Activated CD4-positive, alpha-beta memory T cell treated with anti-CD3 and anti-CD28 coated beads, Interleukin-2, amount 10 ng/mL, durations not matched to agents 7 days and 5 days (primary cell): Measurements from ENCODE around the gene MRPL23. TPM values are rescaled to one million over a fixed set of nuclear protein-coding genes. Genes with fewer than 3 reads are reported as not detected.

Source experiments
- CTCF ChIA-PET: fragments of 350-600 bp; sonication (Branson Sonifier 250); formaldehyde crosslinking; loops from one replicate; lab custom pipeline; 2021; ENCODE audit warnings: antibody characterized with exemption, inconsistent platforms; lab: Charles Lee
- POLR2A ChIA-PET: fragments of 350-600 bp; sonication (Branson Sonifier 250); formaldehyde crosslinking; loops from one replicate; lab custom pipeline; 2021; ENCODE audit warnings: antibody characterized with exemption; lab: Charles Lee
- DNase-seq: peaks from one replicate; pipeline ENCODE4 v3.0.0-alpha.2; 2020
- H3K27ac Mint-ChIP-seq: one replicate; pipeline ENCODE4 v1.8.0; 2021; ENCODE audit warnings: mild to moderate bottlenecking, mixed read lengths
- H3K27me3 Mint-ChIP-seq: one replicate; pipeline ENCODE4 v1.8.0; 2021; ENCODE audit warnings: mixed read lengths
- H3K36me3 Mint-ChIP-seq: one replicate; pipeline ENCODE4 v1.8.0; 2021; ENCODE audit warnings: low read depth, mixed read lengths
- H3K4me1 Mint-ChIP-seq: one replicate; pipeline ENCODE4 v1.8.0; 2021; ENCODE audit warnings: mixed read lengths
- H3K4me3 Mint-ChIP-seq: one replicate; pipeline ENCODE4 v1.8.0; 2021; ENCODE audit warnings: mild to moderate bottlenecking, mixed read lengths
- H3K9me3 Mint-ChIP-seq: one replicate; pipeline ENCODE4 v1.8.0; 2021; ENCODE audit warnings: mixed read lengths
- total RNA-seq, 2 experiments: library from RNA; stranded (reverse); gene quantifications; one replicate each; pipeline ENCODE4 v1.2.3, GENCODE V29; 2021

The MRPL23 gene
- total RNA-seq, 2 experiments from 2014 or later = 99.8 to 99.9 TPM

GRCh38 chr11:1982873-1983600 is 35.9 kb downstream of the MRPL23 start:
- no peaks in the 10 kb centered on the region for H3K4me1 Mint-ChIP-seq
- no peak for DNase-seq
- no peak overlapping the region for H3K27ac Mint-ChIP-seq
- CTCF ChIA-PET = no interaction called here
- H3K9me3 Mint-ChIP-seq = no peaks in the 10 kb centered on the region
- H3K27me3 Mint-ChIP-seq = no peaks in the 10 kb centered on the region
- H3K4me3 Mint-ChIP-seq = no peak overlapping the region
- POLR2A ChIA-PET = no interaction called here
- H3K36me3 Mint-ChIP-seq = no peaks in the 10 kb centered on the region

GRCh38 chr11:1983601-1983961 is 36.4 kb downstream of the MRPL23 start:
- Mint-ChIP-seq H3K36me3 (no peaks in the 10 kb centered on the region), H3K9me3 (no peaks in the 10 kb centered on the region), H3K4me3 (no peak overlapping the region), H3K4me1 (no peaks in the 10 kb centered on the region), H3K27me3 (no peaks in the 10 kb centered on the region), H3K27ac (no peak overlapping the region)
- no peak for DNase-seq
- CTCF ChIA-PET = no interaction called here
- POLR2A ChIA-PET = no interaction called here

GRCh38 chr11:1987024-1987423 is 39.9 kb downstream of the MRPL23 start:
- DNase-seq = no peak
- POLR2A ChIA-PET = no interaction called here
- Mint-ChIP-seq H3K27me3 (no peaks in the 10 kb centered on the region), H3K9me3 (no peaks in the 10 kb centered on the region), H3K4me1 (no peaks in the 10 kb centered on the region), H3K4me3 (no peak overlapping the region), H3K27ac (no peak overlapping the region), H3K36me3 (no peaks in the 10 kb centered on the region)
- CTCF ChIA-PET = no interaction called here

- no peaks in the 10 kb centered on the region for H3K9me3 Mint-ChIP-seq
- H3K36me3 Mint-ChIP-seq = no peaks in the 10 kb centered on the region
- H3K4me1 Mint-ChIP-seq = no peaks in the 10 kb centered on the region
- no peaks in the 10 kb centered on the region for H3K27me3 Mint-ChIP-seq
- no peak for DNase-seq
- no peak overlapping the region for H3K4me3 Mint-ChIP-seq
- H3K27ac Mint-ChIP-seq = no peak overlapping the region
- ChIA-PET CTCF (interaction anchor here (1.6 kb wide), 1 partner anchor 155 kb away, joined by 4 read pairs; no protein-coding TSS in a partner anchor), POLR2A (no interaction called here)
Observed at GRCh38 chr11:1988174-1988573, 41.0 kb downstream of the MRPL23 start.

GRCh38 chr11:1988667-1989317 is 41.7 kb downstream of the MRPL23 start:
- POLR2A ChIA-PET = no interaction called here
- Mint-ChIP-seq H3K27me3 (no peaks in the 10 kb centered on the region), H3K36me3 (no peaks in the 10 kb centered on the region), H3K27ac (no peak overlapping the region), H3K9me3 (no peaks in the 10 kb centered on the region), H3K4me3 (no peak overlapping the region), H3K4me1 (no peaks in the 10 kb centered on the region)
- CTCF ChIA-PET = interaction anchor here (1.6 kb wide), 1 partner anchor 156 kb away, joined by 4 read pairs; no protein-coding TSS in a partner anchor
- no peak for DNase-seq

GRCh38 chr11:1989953-1990352 is 42.8 kb downstream of the MRPL23 start:
- Mint-ChIP-seq H3K27ac (no peak overlapping the region), H3K4me1 (no peaks in the 10 kb centered on the region), H3K27me3 (no peaks in the 10 kb centered on the region), H3K36me3 (no peaks in the 10 kb centered on the region), H3K9me3 (no peaks in the 10 kb centered on the region), H3K4me3 (no peak overlapping the region)
- ChIA-PET CTCF (interaction anchor here (0.9 kb wide), 1 partner anchor 157 kb away, joined by 3 read pairs; no protein-coding TSS in a partner anchor), POLR2A (no interaction called here)
- DNase-seq = no peak

GRCh38 chr11:1990872-1991578 is 43.9 kb downstream of the MRPL23 start:
- Mint-ChIP-seq H3K4me1 (no peaks in the 10 kb centered on the region), H3K9me3 (no peaks in the 10 kb centered on the region), H3K27ac (no peak overlapping the region), H3K4me3 (no peak overlapping the region), H3K36me3 (no peaks in the 10 kb centered on the region), H3K27me3 (no peaks in the 10 kb centered on the region)
- ChIA-PET CTCF (interaction anchor here (0.9 kb wide), 1 partner anchor 158 kb away, joined by 3 read pairs; no protein-coding TSS in a partner anchor), POLR2A (no interaction called here)
- DNase-seq = no peak

GRCh38 chr11:1992111-1992510 is 45.0 kb downstream of the MRPL23 start:
- ChIA-PET CTCF (no interaction called here), POLR2A (no interaction called here)
- Mint-ChIP-seq H3K4me1 (no peaks in the 10 kb centered on the region), H3K4me3 (no peak overlapping the region), H3K27me3 (no peaks in the 10 kb centered on the region), H3K27ac (no peak overlapping the region), H3K9me3 (no peaks in the 10 kb centered on the region), H3K36me3 (no peaks in the 10 kb centered on the region)
- no peak for DNase-seq

- Mint-ChIP-seq H3K4me1 (no peaks in the 10 kb centered on the region), H3K27me3 (no peaks in the 10 kb centered on the region), H3K36me3 (no peaks in the 10 kb centered on the region), H3K4me3 (no peak overlapping the region), H3K27ac (no peak overlapping the region), H3K9me3 (no peaks in the 10 kb centered on the region)
- POLR2A ChIA-PET = no interaction called here
- CTCF ChIA-PET = interaction anchor here (1.6 kb wide), 1 partner anchor 112 kb away, joined by 4 read pairs; no protein-coding TSS in a partner anchor
- no peak for DNase-seq
Observed at GRCh38 chr11:1994121-1994520, 47.0 kb downstream of the MRPL23 start.

GRCh38 chr11:1997755-1998154 is 50.6 kb downstream of the MRPL23 start, which contains the start of gene H19:
TSS of gene H19 (minus strand) at chr11:1997842.
- no peaks in the 10 kb centered on the region for H3K4me1 Mint-ChIP-seq
- ChIA-PET CTCF (interaction anchor here (0.9 to 1.5 kb wide), 2 partner anchors 115 to 165 kb away, joined by 3 read pairs; no protein-coding TSS in a partner anchor), POLR2A (no interaction called here)
- H3K27ac Mint-ChIP-seq = no peak within 1 kb of the TSS
- H3K4me3 Mint-ChIP-seq = no peak within 1 kb of the TSS
- H3K9me3 Mint-ChIP-seq = no peaks in the 10 kb centered on the region
- H3K27me3 Mint-ChIP-seq = no peaks in the 10 kb centered on the region
- H3K36me3 Mint-ChIP-seq = no peaks in the 10 kb centered on the region
- DNase-seq = no peak

GRCh38 chr11:1998290-1998689 is 51.2 kb downstream of the MRPL23 start:
- no peak overlapping the region for H3K4me3 Mint-ChIP-seq
- H3K27me3 Mint-ChIP-seq = no peaks in the 10 kb centered on the region
- ChIA-PET POLR2A (no interaction called here), CTCF (interaction anchor here (0.9 to 1.5 kb wide), 2 partner anchors 116 to 165 kb away, joined by 3 read pairs; no protein-coding TSS in a partner anchor)
- no peak overlapping the region for H3K27ac Mint-ChIP-seq
- H3K4me1 Mint-ChIP-seq = no peaks in the 10 kb centered on the region
- no peak for DNase-seq
- H3K36me3 Mint-ChIP-seq = no peaks in the 10 kb centered on the region
- no peaks in the 10 kb centered on the region for H3K9me3 Mint-ChIP-seq

- Mint-ChIP-seq H3K27me3 (no peaks in the 10 kb centered on the region), H3K27ac (no peak overlapping the region), H3K4me3 (no peak overlapping the region), H3K4me1 (no peaks in the 10 kb centered on the region), H3K36me3 (no peaks in the 10 kb centered on the region), H3K9me3 (no peaks in the 10 kb centered on the region)
- ChIA-PET POLR2A (interaction anchor here (0.7 kb wide), 1 partner anchor 305 kb away, joined by 3 read pairs; no protein-coding TSS in a partner anchor), CTCF (interaction anchor here (0.9 to 4.1 kb wide), 5 partner anchors 51 to 306 kb away, joined by 3 to 42 read pairs (median 7); no protein-coding TSS in a partner anchor)
- DNase-seq = no peak
Observed at GRCh38 chr11:1998861-1999260, 51.7 kb downstream of the MRPL23 start.
